NCI-H524 treated with DMSO at 0.1 percent for 48 hours (cell line): Measurements from ENCODE around the gene ZNF700.
"Not testable (repeated sequence)": the region's sequence is repeated elsewhere in the genome, so short reads cannot be mapped to it uniquely, and the experiment has no call there.

Experiments used
- DNase-seq: peaks from one replicate; lab custom pipeline; 2025; lab: John Stamatoyannopoulos, UW

ZNF700 gene

GRCh38 chr19:11924886-11925650, at the start of gene ZNF700:
ZNF700 (plus strand) TSS chr19:11925107; CDS start chr19:11925211, 104 bp downstream.
- DNase-seq, result peak; percentile 69

GRCh38 chr19:11879687-11880266, 45.1 kb upstream of the ZNF700 start:
- DNase-seq, result not testable (repeated sequence)

- no peak for DNase-seq
Measured at GRCh38 chr19:11880598-11880997, 44.3 kb upstream of the ZNF700 start.

- DNase-seq, result peak; percentile 23
Measured at GRCh38 chr19:11881151-11881800, 43.6 kb upstream of the ZNF700 start.

- DNase-seq, result no peak
Measured at GRCh38 chr19:11882606-11883005, 42.3 kb upstream of the ZNF700 start.

- DNase-seq, result no peak
Measured at GRCh38 chr19:11887234-11887610, 37.7 kb upstream of the ZNF700 start.

- DNase-seq, result peak; percentile 17
Measured at GRCh38 chr19:11887611-11888531, 37.0 kb upstream of the ZNF700 start, which contains the start of gene ZNF69. ZNF69 (plus strand) TSS chr19:11887782; CDS start chr19:11887924, 142 bp downstream.

GRCh38 chr19:11889901-11890300, 35.0 kb upstream of the ZNF700 start:
- DNase-seq, result not testable (repeated sequence)

GRCh38 chr19:11890634-11891033, 34.3 kb upstream of the ZNF700 start:
- DNase-seq, result no peak

- DNase-seq, result no peak
Measured at GRCh38 chr19:11894851-11895250, 30.1 kb upstream of the ZNF700 start.

- DNase-seq, result no peak
Measured at GRCh38 chr19:11902228-11902627, 22.7 kb upstream of the ZNF700 start.

GRCh38 chr19:11905928-11906327, 19.0 kb upstream of the ZNF700 start:
- DNase-seq, result no peak

- DNase-seq, result not testable (repeated sequence)
Measured at GRCh38 chr19:11911937-11912336, 13.0 kb upstream of the ZNF700 start.

- not testable (repeated sequence) for DNase-seq
Measured at GRCh38 chr19:11914417-11915051, 10.4 kb upstream of the ZNF700 start.

- no peak for DNase-seq
Measured at GRCh38 chr19:11921852-11922495, 2.9 kb upstream of the ZNF700 start.

GRCh38 chr19:11925651-11926187, 812 bp downstream of the ZNF700 start:
- DNase-seq, result not testable (repeated sequence)

GRCh38 chr19:11927227-11927626, 2.3 kb downstream of the ZNF700 start:
- DNase-seq, result no peak

GRCh38 chr19:11931051-11931450, 6.1 kb downstream of the ZNF700 start:
- DNase-seq, result no peak

GRCh38 chr19:11931513-11931912, 6.6 kb downstream of the ZNF700 start:
- no peak for DNase-seq

GRCh38 chr19:11935829-11936228, 10.9 kb downstream of the ZNF700 start:
- DNase-seq, result not testable (repeated sequence)

GRCh38 chr19:11938383-11938782, 13.5 kb downstream of the ZNF700 start:
- DNase-seq, result not testable (repeated sequence)
